BE2C (cell line): ENCODE results near the gene KATNBL1.

ENCODE experiments used
- DNase-seq: peaks from one replicate; pipeline ENCODE4 v3.0.0-alpha.2; 2020
- H3K27me3 ChIP-seq: fragments of 250-450 bp; sonication (Bioruptor Pico); 2 replicates; pipeline ENCODE4 v1.5.1; 2020; ENCODE audit warnings: mild to moderate bottlenecking
- H3K36me3 ChIP-seq: fragments of 250-450 bp; sonication (Bioruptor Pico); 2 replicates; pipeline ENCODE4 v1.5.1; 2020; ENCODE audit warnings: mild to moderate bottlenecking
- H3K4me1 ChIP-seq: fragments of 250-450 bp; sonication (Bioruptor Pico); 2 replicates; pipeline ENCODE4 v1.5.1; 2020
- H3K4me3 ChIP-seq: 2 replicates; pipeline ENCODE4 v1.5.1; 2011; ENCODE audit warnings: low read depth, low read length
- H3K9me3 ChIP-seq: fragments of 250-450 bp; sonication (Bioruptor Pico); 2 replicates; pipeline ENCODE4 v1.5.1; 2020
- CTCF ChIP-seq: IDR thresholded peaks from 2 replicates; pipeline ENCODE4 v1.5.1; 2012; ENCODE audit warnings: mild to moderate bottlenecking, low read depth, low read length

KATNBL1 gene

GRCh38 chr15:34155859-34156258 is 54.0 kb downstream of the KATNBL1 start:
- no peaks in the 10 kb centered on the region for H3K27me3 ChIP-seq
- peaks cover 15% of the 10 kb centered on the region for H3K36me3 ChIP-seq
- no peaks in the 10 kb centered on the region for H3K9me3 ChIP-seq
- no peak for DNase-seq
- no peak for TF ChIP-seq CTCF
- no peaks in the 10 kb centered on the region for H3K4me1 ChIP-seq
- no peak overlapping the region for H3K4me3 ChIP-seq

- no peak overlapping the region for H3K4me3 ChIP-seq
- peaks cover 16% of the 10 kb centered on the region for H3K36me3 ChIP-seq
- H3K4me1 ChIP-seq = no peaks in the 10 kb centered on the region
- DNase-seq = no peak
- H3K9me3 ChIP-seq = no peaks in the 10 kb centered on the region
- TF ChIP-seq CTCF = no peak
- H3K27me3 ChIP-seq = no peaks in the 10 kb centered on the region
Measured at GRCh38 chr15:34154725-34155204, 55.1 kb downstream of the KATNBL1 start.

GRCh38 chr15:34147371-34148140 is 62.3 kb downstream of the KATNBL1 start:
- no peak for TF ChIP-seq CTCF
- H3K27me3 ChIP-seq = no peaks in the 10 kb centered on the region
- H3K4me3 ChIP-seq = no peak overlapping the region

GRCh38 chr15:34133511-34133910 is 76.4 kb downstream of the KATNBL1 start:
- no peaks in the 10 kb centered on the region for H3K4me1 ChIP-seq
- no peaks in the 10 kb centered on the region for H3K9me3 ChIP-seq
- H3K36me3 ChIP-seq = no peaks in the 10 kb centered on the region
- DNase-seq = no peak
- no peaks in the 10 kb centered on the region for H3K27me3 ChIP-seq
- H3K4me3 ChIP-seq = no peak overlapping the region
- no peak for TF ChIP-seq CTCF

More at GRCh38 chr15:34147371-34148140, 62.3 kb downstream of the KATNBL1 start:
- DNase-seq = no peak
- Histone ChIP-seq H3K4me1 (no peaks in the 10 kb centered on the region), H3K9me3 (no peaks in the 10 kb centered on the region), H3K36me3 (peaks cover 17% of the 10 kb centered on the region)

- H3K27me3 ChIP-seq = no peaks in the 10 kb centered on the region
- DNase-seq = no peak
- no peaks in the 10 kb centered on the region for H3K4me1 ChIP-seq
- H3K4me3 ChIP-seq = no peak overlapping the region
- H3K9me3 ChIP-seq = no peaks in the 10 kb centered on the region
- TF ChIP-seq CTCF = no peak
- no peaks in the 10 kb centered on the region for H3K36me3 ChIP-seq
Measured at GRCh38 chr15:34132881-34133280, 77.0 kb downstream of the KATNBL1 start.

GRCh38 chr15:34128898-34129297 is 81.0 kb downstream of the KATNBL1 start:
- no peak for TF ChIP-seq CTCF
- no peak for DNase-seq
- Histone ChIP-seq H3K27me3 (no peaks in the 10 kb centered on the region; the same call in 1 of the 2 replicates), H3K36me3 (no peaks in the 10 kb centered on the region), H3K4me1 (no peaks in the 10 kb centered on the region), H3K4me3 (no peak overlapping the region), H3K9me3 (no peaks in the 10 kb centered on the region)
